Uterus (tissue), 2 donors: ENCODE data around the gene ROPN1.

Experiments used
- CTCF ChIP-seq, 4 experiments: fragments of 200-600 bp in 2 of 4; fragments of 450-650 bp in 2 of 4; sonication (generic) in 2 of 4; IDR thresholded peaks; one replicate each; pipeline ENCODE4 v1.5.1; 2016 to 2019; ENCODE audit warnings: antibody characterized with exemption in 4 of 4, mild to moderate bottlenecking in 2 of 4, moderate library complexity in 1 of 4
- POLR2A ChIP-seq, 2 donors: fragments of 450-650 bp; IDR thresholded peaks; one replicate each; pipeline ENCODE4 v1.6.1; 2016; ENCODE audit warnings: antibody characterized with exemption in 2 of 2, mild to moderate bottlenecking in 1 of 2, moderate library complexity in 1 of 2

GRCh38 chr3:123984350-123984749 is 7.6 kb downstream of the ROPN1 start:
- TF ChIP-seq CTCF (IDR thresholded peaks at IDR 0.05) (no peak), POLR2A (IDR thresholded peaks at IDR 0.05) (no peak)
